Peyer's patch (tissue), 4 donors: ENCODE measurements around the gene GPATCH4.

ENCODE experiments used
- POLR2A ChIP-seq, 2 donors: fragments of 450-650 bp; IDR thresholded peaks; one replicate each; pipeline ENCODE4 v1.5.1; 2017; ENCODE audit warnings: antibody characterized with exemption in 2 of 2, mild to moderate bottlenecking in 2 of 2, moderate library complexity in 2 of 2
- TF ChIP-seq, protein P1 (sequence below), 6 experiments: fragments of 450-650 bp in 4 of 6; fragments of 200-600 bp in 2 of 6; sonication (generic) in 1 of 6; IDR thresholded peaks; one replicate each; pipeline ENCODE4 v1.5.1; 2017 to 2019; ENCODE audit warnings: antibody characterized with exemption in 6 of 6, mild to moderate bottlenecking in 3 of 6, moderate library complexity in 1 of 6

DNA sequence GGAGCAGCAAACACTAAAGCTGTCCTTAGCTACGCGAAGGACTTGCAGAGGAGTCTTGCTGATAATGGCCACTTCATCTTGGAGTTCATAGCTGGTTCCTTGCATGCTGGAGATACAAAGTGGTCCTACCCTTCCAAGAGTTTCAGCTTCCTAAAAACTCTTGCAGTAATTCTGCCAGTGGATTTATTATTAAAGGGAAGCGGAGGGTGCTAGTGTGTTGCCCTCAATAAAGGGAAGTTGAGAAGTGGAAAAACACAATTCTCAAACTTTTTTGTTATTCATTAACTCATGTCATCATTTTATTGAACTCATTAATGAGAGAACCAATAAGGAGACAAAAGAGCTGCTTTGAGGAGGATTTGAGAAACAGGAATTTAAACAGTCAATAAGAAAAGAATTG lies 11.4 kb upstream of the GPATCH4 start:
- TF ChIP-seq, protein P1, sequence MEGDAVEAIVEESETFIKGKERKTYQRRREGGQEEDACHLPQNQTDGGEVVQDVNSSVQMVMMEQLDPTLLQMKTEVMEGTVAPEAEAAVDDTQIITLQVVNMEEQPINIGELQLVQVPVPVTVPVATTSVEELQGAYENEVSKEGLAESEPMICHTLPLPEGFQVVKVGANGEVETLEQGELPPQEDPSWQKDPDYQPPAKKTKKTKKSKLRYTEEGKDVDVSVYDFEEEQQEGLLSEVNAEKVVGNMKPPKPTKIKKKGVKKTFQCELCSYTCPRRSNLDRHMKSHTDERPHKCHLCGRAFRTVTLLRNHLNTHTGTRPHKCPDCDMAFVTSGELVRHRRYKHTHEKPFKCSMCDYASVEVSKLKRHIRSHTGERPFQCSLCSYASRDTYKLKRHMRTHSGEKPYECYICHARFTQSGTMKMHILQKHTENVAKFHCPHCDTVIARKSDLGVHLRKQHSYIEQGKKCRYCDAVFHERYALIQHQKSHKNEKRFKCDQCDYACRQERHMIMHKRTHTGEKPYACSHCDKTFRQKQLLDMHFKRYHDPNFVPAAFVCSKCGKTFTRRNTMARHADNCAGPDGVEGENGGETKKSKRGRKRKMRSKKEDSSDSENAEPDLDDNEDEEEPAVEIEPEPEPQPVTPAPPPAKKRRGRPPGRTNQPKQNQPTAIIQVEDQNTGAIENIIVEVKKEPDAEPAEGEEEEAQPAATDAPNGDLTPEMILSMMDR (IDR thresholded peaks at IDR 0.05) = no peak
- TF ChIP-seq POLR2A (IDR thresholded peaks at IDR 0.05) = no peak
